ENCODE results near the gene KCTD12. TPM values are rescaled to one million over a fixed set of nuclear protein-coding genes. Genes with fewer than 3 reads are reported as not detected.

Gene KCTD12
- total RNA-seq, 1 donor from 2014 or later: 33.8 TPM

GRCh38 chr13:76883236-76883635 is 3.0 kb downstream of the KCTD12 start:
- no peak for DNase-seq (ENCODE audit: low spot score)
- Mint-ChIP-seq H3K27me3 (ENCODE audit: low read depth) (no peaks in the 10 kb centered on the region), H3K36me3 (ENCODE audit: low read depth) (peaks cover 3% of the 10 kb centered on the region), H3K4me3 (ENCODE audit: unreplicated experiment) (peak overlapping the region; percentile 22), H3K9me3 (ENCODE audit: low read depth) (no peaks in the 10 kb centered on the region), H3K4me1 (ENCODE audit: low read depth) (peaks cover 43% of the 10 kb centered on the region), H3K27ac (ENCODE audit: unreplicated experiment) (no peak overlapping the region)
- TF ChIP-seq, protein P1, sequence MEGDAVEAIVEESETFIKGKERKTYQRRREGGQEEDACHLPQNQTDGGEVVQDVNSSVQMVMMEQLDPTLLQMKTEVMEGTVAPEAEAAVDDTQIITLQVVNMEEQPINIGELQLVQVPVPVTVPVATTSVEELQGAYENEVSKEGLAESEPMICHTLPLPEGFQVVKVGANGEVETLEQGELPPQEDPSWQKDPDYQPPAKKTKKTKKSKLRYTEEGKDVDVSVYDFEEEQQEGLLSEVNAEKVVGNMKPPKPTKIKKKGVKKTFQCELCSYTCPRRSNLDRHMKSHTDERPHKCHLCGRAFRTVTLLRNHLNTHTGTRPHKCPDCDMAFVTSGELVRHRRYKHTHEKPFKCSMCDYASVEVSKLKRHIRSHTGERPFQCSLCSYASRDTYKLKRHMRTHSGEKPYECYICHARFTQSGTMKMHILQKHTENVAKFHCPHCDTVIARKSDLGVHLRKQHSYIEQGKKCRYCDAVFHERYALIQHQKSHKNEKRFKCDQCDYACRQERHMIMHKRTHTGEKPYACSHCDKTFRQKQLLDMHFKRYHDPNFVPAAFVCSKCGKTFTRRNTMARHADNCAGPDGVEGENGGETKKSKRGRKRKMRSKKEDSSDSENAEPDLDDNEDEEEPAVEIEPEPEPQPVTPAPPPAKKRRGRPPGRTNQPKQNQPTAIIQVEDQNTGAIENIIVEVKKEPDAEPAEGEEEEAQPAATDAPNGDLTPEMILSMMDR (IDR thresholded peaks at IDR 0.05): no peak

DNA sequence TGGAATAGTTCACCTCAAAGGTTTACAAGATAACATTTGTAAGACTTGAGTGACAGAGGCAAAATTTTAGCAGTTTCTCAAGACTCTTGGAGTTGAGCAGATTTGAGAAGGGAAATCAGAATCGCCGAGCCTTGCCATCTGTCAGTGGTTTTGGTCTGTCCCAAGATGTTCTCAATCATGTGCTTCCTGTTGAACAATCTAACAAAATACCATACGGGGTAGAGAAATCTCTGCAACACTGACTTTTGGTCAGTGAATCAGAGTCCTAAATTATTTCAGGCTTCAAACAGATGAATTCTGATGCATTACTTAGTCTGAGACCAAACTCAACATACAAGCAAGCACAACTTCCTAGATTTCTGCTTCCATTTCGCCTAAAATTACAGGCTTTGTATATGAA is 3.8 kb downstream of the KCTD12 start:
- H3K27me3 Mint-ChIP-seq (ENCODE audit: low read depth): no peaks in the 10 kb centered on the region
- H3K36me3 Mint-ChIP-seq (ENCODE audit: low read depth): peaks cover 3% of the 10 kb centered on the region
- no peak overlapping the region for H3K27ac Mint-ChIP-seq (ENCODE audit: unreplicated experiment)
- H3K4me3 Mint-ChIP-seq (ENCODE audit: unreplicated experiment): no peak overlapping the region
- no peaks in the 10 kb centered on the region for H3K9me3 Mint-ChIP-seq (ENCODE audit: low read depth)
- TF ChIP-seq, protein P1 (IDR thresholded peaks at IDR 0.05): no peak
- peaks cover 42% of the 10 kb centered on the region for H3K4me1 Mint-ChIP-seq (ENCODE audit: low read depth)
- no peak for DNase-seq (ENCODE audit: low spot score)

- no peaks in the 10 kb centered on the region for H3K9me3 Mint-ChIP-seq (ENCODE audit: low read depth)
- TF ChIP-seq, protein P1 (IDR thresholded peaks at IDR 0.05): no peak
- no peak overlapping the region for H3K4me3 Mint-ChIP-seq (ENCODE audit: unreplicated experiment)
- peaks cover 35% of the 10 kb centered on the region for H3K4me1 Mint-ChIP-seq (ENCODE audit: low read depth)
- no peaks in the 10 kb centered on the region for H3K27me3 Mint-ChIP-seq (ENCODE audit: low read depth)
- H3K27ac Mint-ChIP-seq (ENCODE audit: unreplicated experiment): peak overlapping the region; percentile 22
- no peak for DNase-seq (ENCODE audit: low spot score)
- peaks cover 3% of the 10 kb centered on the region for H3K36me3 Mint-ChIP-seq (ENCODE audit: low read depth)
Measured at GRCh38 chr13:76879883-76880270, 6.3 kb downstream of the KCTD12 start.

DNA sequence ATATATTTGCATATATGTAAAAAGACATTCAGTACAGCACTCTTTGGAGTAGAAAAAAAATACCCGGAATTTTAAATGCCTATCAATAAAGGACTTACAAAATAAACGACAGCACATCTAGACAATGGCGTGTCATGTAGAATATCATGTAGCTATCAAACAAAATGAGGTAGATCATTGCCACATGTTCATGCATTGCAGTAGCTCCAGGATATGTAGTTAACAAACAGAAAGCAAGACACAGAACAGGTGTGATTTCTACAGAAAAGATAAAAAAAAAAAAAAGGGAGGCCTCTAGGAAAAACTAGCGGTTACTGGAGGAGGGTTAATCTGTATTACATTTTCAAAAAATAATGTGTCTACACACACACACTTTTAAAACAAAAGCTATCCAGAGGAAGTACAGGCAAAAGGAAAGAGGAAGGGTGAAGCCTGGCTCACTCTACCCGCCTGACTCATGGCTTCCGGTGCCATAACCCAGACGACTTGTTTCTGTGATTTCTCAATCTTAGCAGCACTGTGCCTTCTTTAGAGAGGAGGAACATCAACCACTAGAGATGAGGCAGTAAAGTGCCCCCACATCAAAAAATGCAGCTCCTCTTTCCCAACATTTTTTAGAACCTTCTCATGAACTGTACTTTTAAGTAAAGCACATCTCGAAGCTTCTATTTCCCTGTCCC is 6.9 kb downstream of the KCTD12 start:
- peaks cover 31% of the 10 kb centered on the region for H3K4me1 Mint-ChIP-seq (ENCODE audit: low read depth)
- H3K27ac Mint-ChIP-seq (ENCODE audit: unreplicated experiment): peak overlapping the region; percentile 22
- no peak for DNase-seq (ENCODE audit: low spot score)
- peaks cover 3% of the 10 kb centered on the region for H3K36me3 Mint-ChIP-seq (ENCODE audit: low read depth)
- TF ChIP-seq, protein P1 (IDR thresholded peaks at IDR 0.05): no peak
- H3K27me3 Mint-ChIP-seq (ENCODE audit: low read depth): no peaks in the 10 kb centered on the region
- H3K4me3 Mint-ChIP-seq (ENCODE audit: unreplicated experiment): no peak overlapping the region
- H3K9me3 Mint-ChIP-seq (ENCODE audit: low read depth): no peaks in the 10 kb centered on the region

GRCh38 chr13:76878043-76878442 is 8.2 kb downstream of the KCTD12 start:
- DNase-seq (ENCODE audit: low spot score): no peak
- Mint-ChIP-seq H3K4me1 (ENCODE audit: low read depth) (peaks cover 23% of the 10 kb centered on the region), H3K4me3 (ENCODE audit: unreplicated experiment) (no peak overlapping the region), H3K27me3 (ENCODE audit: low read depth) (no peaks in the 10 kb centered on the region), H3K36me3 (ENCODE audit: low read depth) (peaks cover 3% of the 10 kb centered on the region), H3K9me3 (ENCODE audit: low read depth) (no peaks in the 10 kb centered on the region), H3K27ac (ENCODE audit: unreplicated experiment) (no peak overlapping the region)
- TF ChIP-seq, protein P1 (IDR thresholded peaks at IDR 0.05): no peak

All from chondrocyte (in vitro differentiated cells).